ENCODE results near the gene CACNG1.

DNA sequence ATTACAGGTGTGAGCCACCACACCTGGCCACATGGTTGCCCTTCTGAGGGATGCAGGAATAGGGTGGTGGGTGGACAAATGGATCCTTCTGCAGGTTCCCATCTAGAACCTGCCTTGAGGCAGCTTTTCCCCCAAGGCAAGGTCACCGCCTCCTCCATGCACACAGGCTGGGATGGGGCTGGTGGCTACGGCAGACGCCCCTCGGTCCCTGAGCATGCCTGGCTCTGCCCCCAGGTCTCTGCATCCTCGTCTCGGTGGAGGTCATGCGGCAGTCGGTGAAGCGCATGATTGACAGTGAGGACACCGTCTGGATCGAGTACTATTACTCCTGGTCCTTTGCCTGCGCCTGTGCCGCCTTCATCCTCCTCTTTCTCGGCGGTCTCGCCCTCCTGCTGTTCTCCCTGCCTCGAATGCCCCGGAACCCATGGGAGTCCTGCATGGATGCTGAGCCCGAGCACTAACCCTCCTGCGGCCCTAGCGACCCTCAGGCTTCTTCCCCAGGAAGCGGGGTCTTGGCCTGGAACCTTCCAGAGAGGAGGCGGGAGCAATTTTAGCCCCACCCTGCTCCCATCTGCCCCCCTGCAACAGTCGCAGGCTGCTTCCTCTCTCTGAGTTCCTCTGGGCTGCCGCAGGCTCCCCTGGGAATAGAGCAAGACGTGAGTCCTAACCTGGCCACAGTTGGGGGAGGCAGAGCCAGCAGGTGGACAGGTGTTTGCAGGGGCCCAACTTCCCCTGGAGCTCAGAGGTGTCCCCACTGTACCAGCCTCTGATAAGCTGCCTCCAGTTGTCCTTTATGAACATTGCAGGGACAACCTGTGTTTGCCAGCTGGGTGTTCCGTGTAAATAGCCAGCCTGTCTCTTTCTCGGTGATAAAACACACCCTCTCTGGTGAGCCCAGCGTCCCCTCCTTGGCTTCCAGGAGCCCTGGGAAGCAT, 11.7 kb downstream of the CACNG1 start:
- no peak for TF ChIP-seq POLR2A (IDR thresholded peaks at IDR 0.05)
- TF ChIP-seq, protein P1, sequence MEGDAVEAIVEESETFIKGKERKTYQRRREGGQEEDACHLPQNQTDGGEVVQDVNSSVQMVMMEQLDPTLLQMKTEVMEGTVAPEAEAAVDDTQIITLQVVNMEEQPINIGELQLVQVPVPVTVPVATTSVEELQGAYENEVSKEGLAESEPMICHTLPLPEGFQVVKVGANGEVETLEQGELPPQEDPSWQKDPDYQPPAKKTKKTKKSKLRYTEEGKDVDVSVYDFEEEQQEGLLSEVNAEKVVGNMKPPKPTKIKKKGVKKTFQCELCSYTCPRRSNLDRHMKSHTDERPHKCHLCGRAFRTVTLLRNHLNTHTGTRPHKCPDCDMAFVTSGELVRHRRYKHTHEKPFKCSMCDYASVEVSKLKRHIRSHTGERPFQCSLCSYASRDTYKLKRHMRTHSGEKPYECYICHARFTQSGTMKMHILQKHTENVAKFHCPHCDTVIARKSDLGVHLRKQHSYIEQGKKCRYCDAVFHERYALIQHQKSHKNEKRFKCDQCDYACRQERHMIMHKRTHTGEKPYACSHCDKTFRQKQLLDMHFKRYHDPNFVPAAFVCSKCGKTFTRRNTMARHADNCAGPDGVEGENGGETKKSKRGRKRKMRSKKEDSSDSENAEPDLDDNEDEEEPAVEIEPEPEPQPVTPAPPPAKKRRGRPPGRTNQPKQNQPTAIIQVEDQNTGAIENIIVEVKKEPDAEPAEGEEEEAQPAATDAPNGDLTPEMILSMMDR (IDR thresholded peaks at IDR 0.05) = no peak

All from heart left ventricle (tissue), 13 donors.